Kidney epithelial cell (primary cell): ENCODE results near the gene LYSMD3. TPM values are rescaled to one million over a fixed set of nuclear protein-coding genes. Genes with fewer than 3 reads are reported as not detected.

Experiments
- DNase-seq: peaks from one replicate; pipeline ENCODE4 v3.0.0-alpha.2; 2010; ENCODE audit warnings: low read depth
- H3K27me3 ChIP-seq: 2 replicates; pipeline ENCODE4 v1.6.0; 2011; ENCODE audit warnings: low read length; ENCODE audit not compliant: control insufficient read depth, insufficient read depth
- H3K36me3 ChIP-seq: 2 replicates; pipeline ENCODE4 v1.5.1; 2011; ENCODE audit warnings: low read length; ENCODE audit not compliant: control insufficient read depth, insufficient read depth
- H3K4me3 ChIP-seq: 2 replicates; pipeline ENCODE4 v1.5.1; 2011; ENCODE audit warnings: low read depth, mild to moderate bottlenecking, control low read depth, low read length
- CTCF ChIP-seq: IDR thresholded peaks from 2 replicates; pipeline ENCODE4 v1.5.1; 2011; ENCODE audit warnings: mild to moderate bottlenecking, moderate library complexity, low read length, control low read depth, inconsistent platforms; ENCODE audit not compliant: insufficient read depth, poor library complexity, severe bottlenecking
- total RNA-seq: library from RNA; depleted of rRNA; stranded (reverse); fragments of >200 nt; gene quantifications from 2 replicates; pipeline ENCODE4 v1.2.3, GENCODE V29; 2015

LYSMD3 gene
- total RNA-seq, 1 donor from 2014 or later: 16.2 TPM

- H3K36me3 ChIP-seq: no peaks in the 10 kb centered on the region
- no peak for DNase-seq
- H3K4me3 ChIP-seq: peak overlapping the region; percentile 59
- no peaks in the 10 kb centered on the region for H3K27me3 ChIP-seq
- TF ChIP-seq CTCF: no peak
Observed at GRCh38 chr5:90557871-90558270, 28.5 kb upstream of the LYSMD3 start.

GRCh38 chr5:90557391-90557790, 28.0 kb upstream of the LYSMD3 start:
- Histone ChIP-seq H3K36me3 (no peaks in the 10 kb centered on the region), H3K27me3 (no peaks in the 10 kb centered on the region), H3K4me3 (no peak overlapping the region)
- no peak for DNase-seq
- TF ChIP-seq CTCF: no peak

GRCh38 chr5:90555666-90556065, 26.3 kb upstream of the LYSMD3 start:
- no peak for TF ChIP-seq CTCF
- Histone ChIP-seq H3K36me3 (no peaks in the 10 kb centered on the region), H3K27me3 (no peaks in the 10 kb centered on the region), H3K4me3 (no peak overlapping the region)
- DNase-seq: no peak

GRCh38 chr5:90554358-90555006, 25.1 kb upstream of the LYSMD3 start:
- no peak for TF ChIP-seq CTCF
- H3K36me3 ChIP-seq: no peaks in the 10 kb centered on the region
- no peak overlapping the region for H3K4me3 ChIP-seq
- no peak for DNase-seq
- H3K27me3 ChIP-seq: no peaks in the 10 kb centered on the region

DNA sequence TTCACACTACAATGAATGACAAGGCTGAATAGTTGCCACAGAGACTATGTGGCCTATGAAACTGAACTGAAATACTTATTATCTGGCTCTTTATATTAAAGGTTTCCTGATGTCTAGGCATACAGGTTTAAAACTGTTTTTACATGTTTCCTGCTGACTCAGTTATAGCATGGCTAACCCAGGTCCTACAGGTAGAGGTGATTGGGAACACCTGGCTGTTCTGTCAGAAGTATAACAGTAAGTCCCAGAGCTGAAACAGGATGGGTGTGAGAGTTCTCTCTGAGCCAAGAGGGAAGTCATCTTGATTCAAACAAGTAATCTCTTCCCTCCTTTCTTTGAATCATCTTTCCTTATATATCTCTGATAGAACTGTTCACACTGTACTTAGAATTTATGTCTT, 24.3 kb upstream of the LYSMD3 start:
- Histone ChIP-seq H3K36me3 (no peaks in the 10 kb centered on the region), H3K27me3 (no peaks in the 10 kb centered on the region), H3K4me3 (no peak overlapping the region)
- no peak for TF ChIP-seq CTCF
- no peak for DNase-seq

DNA sequence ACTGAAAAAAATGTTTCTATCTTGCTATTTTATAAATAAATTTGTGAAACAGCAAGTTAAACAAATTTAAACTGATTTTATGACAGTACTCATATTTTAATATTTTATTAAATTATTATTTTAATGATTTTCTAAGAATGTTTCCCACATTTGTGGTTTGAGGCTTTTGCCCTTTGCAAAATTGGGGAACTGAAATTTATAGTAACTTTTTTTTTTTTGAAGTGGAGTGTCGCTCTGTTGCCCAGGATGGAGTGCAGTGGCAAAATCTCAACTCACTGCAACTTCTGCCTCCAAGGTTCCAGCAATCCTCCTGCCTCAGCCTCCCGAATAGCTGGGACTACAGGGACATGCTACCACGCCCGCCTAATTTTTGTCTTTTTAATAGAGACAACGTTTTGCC, 22.0 kb upstream of the LYSMD3 start:
- H3K36me3 ChIP-seq: no peaks in the 10 kb centered on the region
- no peak for TF ChIP-seq CTCF
- no peak overlapping the region for H3K4me3 ChIP-seq
- no peak for DNase-seq
- H3K27me3 ChIP-seq: no peaks in the 10 kb centered on the region
